RKO (cell line): ENCODE data around the gene PRR30.
"Not testable (repeated sequence)": the region's sequence is repeated elsewhere in the genome, so short reads cannot be mapped to it uniquely, and the experiment has no call there.

Experiments used
- DNase-seq: peaks from one replicate; pipeline ENCODE4 v3.0.0-alpha.2; 2016; ENCODE audit warnings: low spot score

PRR30 gene

DNA sequence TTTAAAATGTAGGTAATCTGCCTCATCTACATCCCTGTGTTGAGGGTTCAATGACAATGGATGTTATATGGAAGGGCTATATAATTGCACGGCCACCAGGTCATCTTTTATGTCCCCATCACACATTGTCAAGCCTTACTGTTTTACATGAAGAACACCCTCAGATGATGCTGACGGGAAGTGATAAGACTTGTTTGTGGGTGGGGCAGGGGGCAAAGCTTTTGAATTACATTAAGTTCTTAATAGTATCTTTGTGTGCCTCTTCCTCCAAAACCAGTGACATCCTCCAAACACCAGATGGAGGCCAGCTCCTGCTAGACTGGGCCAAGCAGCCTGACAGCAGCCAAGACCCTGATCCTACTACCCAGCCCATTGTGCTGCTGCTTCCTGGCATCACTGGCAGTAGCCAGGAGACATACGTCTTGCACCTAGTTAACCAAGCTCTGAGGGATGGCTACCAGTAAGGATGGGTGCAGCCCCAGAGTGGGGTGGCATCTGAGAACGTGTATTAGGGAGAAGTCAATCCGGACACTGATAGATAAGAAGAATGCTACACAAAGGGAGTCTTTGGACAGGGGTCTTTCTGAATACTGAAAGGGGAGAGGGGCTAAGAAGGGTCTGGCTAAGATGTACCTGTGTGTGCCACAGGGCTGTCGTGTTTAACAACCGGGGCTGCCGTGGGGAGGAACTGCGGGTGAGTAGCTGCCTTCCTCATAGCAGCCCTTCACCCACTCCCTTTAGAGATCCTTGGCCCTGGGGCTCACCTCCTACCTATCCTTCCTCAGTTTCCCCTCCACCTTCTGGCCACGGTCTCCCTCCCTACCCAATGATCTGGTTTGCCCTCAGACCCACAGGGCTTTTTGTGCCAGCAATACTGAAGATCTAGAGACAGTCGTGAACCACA, 10.3 kb downstream of the PRR30 start:
- DNase-seq, result no peak

DNA sequence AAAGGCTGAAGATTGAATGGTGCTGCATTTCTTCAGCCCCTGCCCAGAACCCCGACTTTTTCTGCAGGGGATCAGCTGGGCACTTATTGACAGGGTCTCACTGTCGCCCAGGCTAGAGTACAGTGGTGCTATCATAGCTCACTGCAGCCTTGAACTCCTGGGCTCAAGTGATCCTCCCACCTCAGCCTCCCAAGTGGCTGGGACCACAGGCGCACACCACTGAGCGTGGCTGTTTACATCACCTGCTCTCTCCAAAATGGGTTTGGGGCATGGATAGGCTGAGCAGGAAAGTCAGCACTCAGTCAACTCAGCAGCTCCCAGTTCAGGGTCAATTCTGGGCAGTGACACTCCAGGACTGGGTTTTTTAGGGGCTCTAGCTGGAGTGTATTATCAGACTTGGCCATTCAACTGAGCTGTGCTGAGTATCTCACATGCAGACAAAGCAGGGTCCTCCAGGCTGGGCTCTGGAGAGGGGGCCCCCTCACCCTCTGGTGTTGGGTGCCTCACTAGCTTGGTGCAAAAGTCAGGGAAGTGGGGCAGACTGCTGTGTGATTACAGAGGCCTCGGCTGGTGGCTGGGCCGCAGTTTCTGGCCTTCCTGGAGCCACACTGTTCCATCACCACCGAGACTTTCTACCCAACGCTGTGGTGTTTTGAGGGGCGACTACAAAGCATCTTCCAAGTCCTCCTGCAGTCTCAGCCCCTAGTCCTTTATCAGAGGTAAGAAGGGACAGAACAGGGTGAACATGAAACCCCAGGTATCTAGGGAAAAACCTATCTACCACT, 11.1 kb downstream of the PRR30 start:
- DNase-seq, result no peak

DNA sequence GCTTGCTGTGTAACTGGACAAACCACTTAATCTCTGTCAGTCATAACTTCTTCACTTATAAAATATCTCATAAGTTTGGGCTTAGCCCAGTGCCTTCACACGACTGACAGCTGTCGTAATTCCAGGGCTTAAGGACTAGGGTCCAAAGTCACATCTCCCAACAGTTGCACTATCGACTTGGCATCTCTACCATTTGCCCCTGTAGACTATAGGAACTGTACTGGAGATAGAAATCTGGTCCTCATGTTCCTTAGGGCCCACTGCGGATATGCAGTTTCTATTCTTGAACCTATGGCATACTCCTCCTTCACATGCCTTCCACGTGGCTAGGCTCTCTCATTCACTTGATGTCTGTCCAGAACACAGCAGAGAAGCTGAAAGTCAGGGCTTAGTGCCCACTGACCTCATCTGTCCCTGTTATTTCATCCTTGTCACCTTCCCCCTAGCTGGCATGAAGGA, 12.9 kb downstream of the PRR30 start:
- no peak for DNase-seq

DNA sequence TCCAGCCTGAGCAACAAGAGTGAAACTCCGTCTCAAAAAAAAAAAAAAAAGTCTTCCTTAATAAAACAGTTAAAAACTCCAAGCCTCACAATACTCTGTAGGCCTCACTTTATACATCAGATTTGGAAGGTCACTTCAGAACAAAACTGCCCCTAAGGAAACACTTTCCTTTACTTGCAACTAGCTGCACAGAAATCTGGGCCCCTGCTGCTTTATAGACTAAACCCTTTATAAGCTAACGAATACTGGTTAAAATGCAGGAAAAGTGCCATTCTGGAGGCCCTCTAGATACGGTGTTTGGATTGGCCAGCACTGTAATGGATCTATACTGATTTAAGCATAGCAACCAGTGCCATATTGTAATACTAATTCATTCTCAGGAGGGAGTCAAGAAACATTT, 14.1 kb downstream of the PRR30 start:
- DNase-seq, result no peak

DNA sequence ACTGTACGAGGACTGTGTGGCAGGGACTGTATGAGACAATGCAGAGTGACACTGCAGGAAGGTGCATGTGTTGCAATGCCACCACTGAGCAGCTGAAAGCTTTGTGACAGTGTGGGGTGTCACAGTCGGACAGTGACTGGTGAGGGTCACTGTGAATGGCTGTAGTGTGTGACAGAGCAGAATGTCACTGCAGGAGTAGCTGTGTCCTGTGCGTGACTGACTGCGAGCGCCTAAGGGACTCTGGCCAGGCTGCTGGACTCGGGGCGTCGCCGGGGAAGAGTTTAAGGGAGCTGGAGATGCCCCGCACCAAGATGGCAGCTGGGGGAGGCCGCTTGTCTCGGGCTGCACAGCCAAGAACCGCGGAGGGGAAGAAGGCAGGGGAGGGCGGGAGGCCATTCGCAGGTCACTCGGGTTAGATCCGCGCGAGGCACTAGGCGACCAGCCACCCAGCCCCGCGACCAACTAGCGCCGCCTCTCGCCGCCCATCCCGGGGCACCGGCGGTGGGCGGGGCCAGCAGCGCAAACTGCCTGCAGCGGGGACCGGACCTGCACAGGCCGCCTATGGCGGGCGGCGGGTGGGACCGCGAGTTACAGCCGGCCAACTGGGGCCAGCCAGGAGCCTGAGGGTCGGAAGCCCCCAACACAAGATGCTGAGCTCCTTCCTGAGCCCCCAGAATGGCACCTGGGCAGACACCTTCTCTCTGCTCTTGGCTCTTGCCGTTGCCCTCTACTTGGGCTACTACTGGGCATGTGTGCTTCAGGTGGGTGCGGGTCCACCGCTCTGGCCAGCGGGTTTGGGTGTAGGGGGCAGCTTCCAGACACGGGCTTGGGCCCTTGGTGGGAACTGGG, 15.7 kb downstream of the PRR30 start, which contains the start of gene ABHD1:
Gene ABHD1 (plus strand): TSS at position 514 of the 849 bp plus-strand sequence. CDS start 134 bp downstream, at position 648.
- no peak for DNase-seq

DNA sequence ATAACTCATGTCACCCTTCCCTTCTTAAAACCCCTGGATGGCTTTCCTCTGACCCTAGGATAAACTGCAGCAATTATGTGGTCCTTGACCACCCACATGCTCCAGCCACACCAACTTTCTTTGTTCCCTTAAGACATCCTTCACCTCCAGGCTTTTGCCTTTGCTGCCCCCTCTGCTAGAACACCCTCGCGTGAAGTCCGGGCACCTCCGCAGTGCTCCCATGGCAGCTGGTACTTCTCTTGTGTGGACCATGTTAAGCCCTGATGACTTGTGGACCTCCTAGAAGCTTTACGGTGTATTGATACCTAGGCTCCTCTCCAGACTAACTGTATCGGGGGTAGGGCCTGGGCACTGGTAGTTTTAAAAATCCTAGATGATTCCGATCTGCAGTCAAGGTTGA, 16.4 kb downstream of the PRR30 start:
- no peak for DNase-seq

DNA sequence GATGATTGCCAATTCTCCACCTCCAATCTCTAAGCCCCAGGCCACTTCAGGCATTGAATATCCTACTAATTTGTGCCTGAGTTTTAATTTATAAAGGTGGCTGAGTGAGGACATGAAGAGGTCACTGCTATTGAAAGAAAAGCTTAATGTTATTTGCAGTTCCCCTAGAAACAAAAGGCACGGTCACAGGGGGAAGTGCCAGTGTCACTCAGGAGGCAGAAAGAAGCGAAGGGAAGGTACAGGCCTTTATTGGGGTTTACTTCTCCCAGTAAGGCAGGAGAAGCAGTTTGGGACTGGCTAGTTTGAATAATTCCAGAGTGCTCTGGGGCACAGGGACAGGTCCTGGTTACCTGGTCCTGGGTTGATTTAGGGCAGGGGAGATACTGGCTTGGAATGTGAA, 17.3 kb downstream of the PRR30 start:
- no peak for DNase-seq

DNA sequence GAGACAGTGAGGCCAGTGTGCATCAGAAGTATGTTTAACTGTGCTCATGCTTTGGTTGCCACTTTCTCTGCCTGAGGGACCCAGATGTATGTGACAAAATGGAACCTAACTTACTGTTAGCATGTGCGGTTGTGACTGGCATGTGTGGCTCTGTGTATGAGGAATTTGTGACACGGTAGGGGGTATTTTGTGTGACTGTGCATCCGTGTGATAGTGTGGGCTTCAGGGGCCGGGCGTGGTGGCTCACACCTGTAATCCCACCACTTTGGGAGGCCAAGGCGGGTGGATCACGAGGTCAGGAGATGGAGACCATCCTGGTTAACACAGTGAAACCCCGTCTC, 19.9 kb downstream of the PRR30 start:
- DNase-seq, result not testable (repeated sequence)

DNA sequence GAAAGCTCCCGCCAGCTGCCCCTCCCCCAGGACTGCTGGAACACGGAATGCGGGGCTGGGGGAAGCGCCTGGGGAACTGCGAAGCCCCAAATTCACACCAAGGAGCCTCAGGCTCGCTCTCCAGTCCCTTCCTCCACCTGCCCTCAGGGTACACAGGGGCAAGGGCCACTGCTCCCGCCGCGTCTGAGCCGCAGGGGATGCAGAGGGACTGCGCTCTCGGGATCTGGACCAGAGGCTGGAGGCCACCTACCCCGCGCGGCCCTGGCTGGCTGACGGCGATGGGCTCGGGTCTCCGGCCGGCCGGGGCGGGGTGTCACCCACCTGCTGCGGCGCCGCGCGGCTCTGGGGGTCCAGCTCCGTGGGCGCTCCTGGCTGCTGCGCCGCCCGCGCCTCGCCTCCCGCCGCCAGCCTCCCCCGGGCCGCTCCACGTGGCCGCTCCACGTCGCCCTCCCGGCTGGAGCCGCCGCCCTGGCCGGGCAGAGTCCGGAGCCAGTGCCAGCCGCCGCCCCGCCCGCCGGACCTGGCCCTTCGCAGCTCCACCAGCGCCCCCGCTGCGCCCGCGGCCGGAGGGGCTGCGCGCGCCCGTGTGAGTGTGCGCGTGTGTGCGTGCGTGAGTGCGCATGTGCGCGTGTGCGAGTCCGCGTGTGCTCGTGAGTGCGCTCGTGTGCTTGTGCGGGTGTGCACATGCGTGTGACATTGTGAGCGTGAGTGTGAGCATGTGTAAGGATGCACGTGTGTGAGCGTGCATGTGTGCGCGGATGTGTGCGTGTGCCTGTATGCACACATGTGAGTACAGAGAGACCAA, 20.5 kb downstream of the PRR30 start, which contains the start of gene CGREF1:
Gene CGREF1 (minus strand): TSS at position 604 of the 805 bp plus-strand sequence. CDS start 14,762 bp downstream, outside the sequence.
- DNase-seq, result no peak

DNA sequence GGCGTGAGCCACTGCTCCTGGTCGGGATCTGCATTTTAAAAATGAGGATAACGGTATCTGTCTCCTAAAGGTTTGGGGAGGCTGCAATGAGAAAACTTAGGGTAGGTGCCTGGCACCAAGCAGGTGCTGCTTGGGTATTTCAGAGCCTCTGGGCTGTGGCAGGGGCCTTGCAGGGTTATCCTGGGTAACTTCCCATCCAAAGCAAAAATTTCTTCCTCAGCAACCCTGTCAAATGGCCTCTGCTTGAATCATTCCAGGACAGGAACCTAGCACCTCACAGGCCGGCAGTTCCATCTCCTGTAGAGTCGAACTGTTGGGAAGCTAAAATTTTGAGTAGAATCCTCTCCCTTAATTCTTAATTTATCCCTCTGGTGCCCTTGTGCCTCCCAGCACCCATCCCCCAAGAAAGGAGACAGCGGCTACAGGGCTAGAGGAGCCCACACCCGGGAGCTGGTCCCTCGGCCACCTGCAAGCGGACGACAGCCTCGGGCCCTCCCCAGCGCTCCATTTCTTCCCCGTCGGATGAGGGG, 21.1 kb downstream of the PRR30 start:
- DNase-seq, result no peak

DNA sequence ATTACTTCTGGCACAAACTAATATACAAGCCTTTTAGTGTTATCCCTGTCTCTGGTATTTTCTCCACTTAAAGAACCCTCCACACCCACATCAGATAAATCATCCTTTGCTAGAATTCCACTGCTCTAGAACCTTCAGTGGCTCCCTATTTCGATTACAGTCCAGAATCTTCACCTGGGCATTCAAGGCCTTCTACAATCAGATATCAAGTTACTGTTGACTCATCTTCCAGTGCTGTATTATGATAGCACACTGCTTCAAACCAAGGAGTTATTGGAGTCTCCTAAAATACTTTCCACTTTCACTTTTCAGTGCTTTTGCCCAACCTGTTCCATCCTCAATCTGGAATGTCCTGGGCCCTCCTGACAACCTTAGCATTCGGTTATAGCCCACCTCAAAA, 23.7 kb downstream of the PRR30 start:
- no peak for DNase-seq

DNA sequence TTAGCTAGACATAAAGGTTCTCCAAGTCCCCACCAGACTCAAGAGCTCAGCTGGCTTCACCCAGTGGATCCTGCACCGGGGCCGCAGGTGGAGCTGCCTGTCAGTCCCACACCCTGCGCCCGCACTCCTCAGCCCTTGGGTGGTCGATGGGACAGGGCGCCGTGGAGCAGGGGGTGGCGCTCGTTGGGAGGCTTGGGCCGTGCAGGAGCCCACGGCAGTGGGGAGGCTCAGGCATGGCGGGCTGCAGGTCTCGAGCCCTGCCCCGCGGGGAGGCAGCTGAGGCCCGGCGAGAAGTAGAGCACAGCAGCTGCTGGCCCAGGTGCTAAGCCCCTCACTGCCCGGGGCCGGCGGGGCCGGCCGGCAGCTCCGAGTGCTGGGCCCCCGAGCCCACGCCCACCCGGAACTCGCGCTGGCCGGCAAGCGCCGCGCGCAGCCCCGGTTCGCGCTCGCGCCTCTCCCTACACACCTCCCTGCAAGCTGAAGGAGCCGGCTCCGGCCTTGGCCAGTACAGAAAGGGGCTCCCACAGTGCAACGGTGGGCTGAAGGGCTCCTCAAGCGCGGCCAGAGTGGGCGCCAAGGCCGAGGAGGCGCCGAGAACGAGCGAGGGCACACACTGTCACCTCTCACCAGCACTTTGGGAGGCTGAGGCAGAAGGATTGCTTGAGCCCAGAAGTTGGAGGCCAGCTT, 27.7 kb downstream of the PRR30 start:
- DNase-seq, result not testable (repeated sequence)

DNA sequence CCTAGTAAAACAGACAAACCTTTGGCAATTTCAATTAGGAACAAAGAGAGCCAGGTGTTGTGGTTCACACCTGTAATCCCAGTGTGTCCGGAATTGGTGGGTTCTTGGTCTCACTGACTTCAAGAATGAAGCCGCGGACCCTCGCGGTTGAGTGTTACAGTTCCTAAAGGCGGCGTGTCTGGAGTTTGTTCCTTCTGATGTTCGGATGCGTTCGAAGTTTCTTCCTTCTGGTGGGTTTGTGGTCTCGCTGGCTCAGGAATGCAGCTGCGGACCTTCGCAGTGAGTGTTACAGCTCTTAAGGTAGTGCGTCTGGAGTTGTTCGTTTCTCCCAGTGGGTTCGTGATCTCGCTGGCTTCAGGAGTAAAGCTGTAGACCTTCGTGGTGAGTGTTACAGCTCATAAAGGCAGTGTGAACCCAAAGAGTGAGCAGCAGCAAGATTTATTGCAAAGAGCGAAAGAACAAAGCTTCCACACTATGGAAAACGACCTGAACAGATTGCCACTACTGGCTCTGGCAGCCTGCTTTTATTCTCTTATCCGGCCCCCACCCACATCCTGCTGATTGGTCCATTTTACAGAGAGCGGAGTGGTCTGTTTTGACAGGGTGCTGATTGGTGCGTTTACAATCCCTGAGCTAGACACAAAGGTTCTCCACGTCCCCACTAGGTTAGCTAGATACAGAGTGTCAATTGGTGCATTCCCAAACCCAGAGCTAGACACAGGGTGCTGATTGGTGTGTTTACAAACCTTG, 28.4 kb downstream of the PRR30 start:
- DNase-seq, result not testable (repeated sequence)

DNA sequence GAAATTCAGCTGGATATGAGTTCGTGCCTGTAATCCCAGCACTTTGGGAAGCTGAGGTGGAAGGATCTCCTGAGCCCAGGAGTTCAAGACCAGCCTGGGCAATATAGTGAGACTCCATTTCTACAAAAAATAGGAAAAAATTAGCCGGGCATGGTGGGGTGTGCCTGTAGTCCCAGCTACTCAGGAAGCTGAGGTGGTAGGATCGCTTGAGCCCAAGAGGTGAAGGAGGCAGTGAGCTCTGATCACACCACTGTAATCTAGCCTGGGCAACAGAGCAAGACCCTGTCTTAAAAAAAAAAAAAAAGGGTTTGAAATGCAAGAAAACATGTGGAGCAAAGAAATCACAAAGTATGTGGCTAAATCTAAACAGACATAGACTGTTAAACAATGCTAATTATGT, 30.1 kb downstream of the PRR30 start:
- no peak for DNase-seq

DNA sequence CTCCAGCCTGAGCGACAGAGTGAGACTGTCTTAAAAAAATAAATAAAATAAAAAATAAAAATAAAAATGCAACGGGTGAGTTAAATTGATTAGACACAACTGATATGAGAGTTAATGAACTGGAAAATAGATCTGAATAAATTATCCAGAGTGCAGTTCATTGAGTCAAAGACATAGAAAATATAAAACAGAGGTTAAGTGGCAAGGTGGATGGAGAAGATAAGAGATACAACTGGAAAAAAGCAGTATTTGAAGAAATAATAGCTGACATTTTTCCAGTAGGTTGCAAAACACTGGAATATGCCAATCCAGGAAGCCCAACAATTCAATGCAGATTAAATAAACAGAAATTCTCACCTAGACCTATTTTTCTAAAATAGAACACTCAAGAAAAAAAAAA, 31.0 kb downstream of the PRR30 start:
- DNase-seq, result no peak

DNA sequence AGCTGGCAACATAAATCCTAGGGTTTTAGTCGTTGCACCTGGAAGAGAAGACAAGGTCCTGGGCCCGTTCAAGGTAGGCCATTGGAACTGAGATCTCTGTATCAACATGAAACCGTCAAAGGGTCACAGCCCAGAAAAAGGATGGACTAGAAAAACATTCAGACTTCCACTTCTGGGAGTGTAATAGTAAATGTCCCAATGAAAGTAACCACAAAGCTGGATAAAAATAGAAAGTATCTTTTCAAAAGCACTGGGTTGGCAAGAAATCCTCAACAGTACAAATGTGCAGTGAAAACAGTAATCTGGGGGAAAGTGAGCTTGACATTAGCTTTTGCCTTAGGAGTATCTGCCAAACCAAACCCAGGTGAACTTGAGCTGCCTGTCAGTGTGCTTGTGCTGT, 33.2 kb downstream of the PRR30 start:
- DNase-seq, result no peak

DNA sequence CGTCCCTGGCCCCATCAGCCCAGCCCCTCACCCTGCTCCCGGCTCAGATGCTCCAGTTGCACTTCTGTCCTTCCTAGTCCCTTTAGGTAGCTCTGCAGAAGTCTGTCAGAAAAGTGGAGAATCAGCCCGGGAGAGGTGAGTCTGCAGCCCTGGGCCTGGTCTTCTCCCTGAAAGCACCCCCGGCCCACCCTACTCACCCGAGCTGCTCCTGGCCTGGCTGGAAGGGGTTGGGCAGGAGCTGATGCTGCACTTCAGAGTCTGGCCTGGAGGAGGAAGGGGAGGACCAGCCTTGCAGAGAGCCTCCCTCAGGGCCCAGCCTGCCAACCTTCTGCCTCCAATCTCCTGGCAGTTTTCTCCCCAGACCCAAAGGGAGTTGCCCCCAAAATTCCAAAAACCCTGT, 36.9 kb downstream of the PRR30 start:
- DNase-seq, result no peak

DNA sequence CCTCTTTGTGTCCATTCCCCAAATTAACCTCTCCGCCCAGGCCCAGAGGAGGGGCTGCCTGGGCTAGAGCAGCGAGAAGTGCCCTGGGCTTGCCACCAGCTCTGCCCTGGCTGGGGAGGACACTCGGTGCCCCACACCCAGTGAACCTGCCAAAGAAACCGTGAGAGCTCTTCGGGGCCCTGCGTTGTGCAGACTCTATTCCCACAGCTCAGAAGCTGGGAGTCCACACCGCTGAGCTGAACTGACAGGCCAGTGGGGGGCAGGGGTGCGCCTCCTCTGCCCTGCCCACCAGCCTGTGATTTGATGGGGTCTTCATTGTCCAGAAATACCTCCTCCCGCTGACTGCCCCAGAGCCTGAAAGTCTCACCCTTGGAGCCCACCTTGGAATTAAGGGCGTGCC, 39.2 kb downstream of the PRR30 start:
- no peak for DNase-seq

DNA sequence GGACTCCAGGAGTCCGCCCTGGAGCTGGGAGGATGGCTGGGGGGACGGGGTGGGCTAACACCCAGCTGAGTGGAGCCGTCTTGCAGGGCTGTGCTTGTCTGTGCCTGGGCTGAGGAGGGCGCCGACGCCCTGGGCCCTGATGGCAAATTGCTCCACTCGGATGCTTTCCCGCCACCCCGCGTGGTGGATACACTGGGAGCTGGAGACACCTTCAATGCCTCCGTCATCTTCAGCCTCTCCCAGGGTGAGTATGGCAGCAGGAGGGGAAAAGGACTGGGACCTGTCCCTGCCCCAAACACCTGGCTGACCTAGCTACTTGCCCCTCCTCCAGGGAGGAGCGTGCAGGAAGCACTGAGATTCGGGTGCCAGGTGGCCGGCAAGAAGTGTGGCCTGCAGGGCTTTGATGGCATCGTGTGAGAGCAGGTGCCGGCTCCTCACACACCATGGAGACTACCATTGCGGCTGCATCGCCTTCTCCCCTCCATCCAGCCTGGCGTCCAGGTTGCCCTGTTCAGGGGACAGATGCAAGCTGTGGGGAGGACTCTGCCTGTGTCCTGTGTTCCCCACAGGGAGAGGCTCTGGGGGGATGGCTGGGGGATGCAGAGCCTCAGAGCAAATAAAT, 39.8 kb downstream of the PRR30 start:
- no peak for DNase-seq
